GM08714 (cell line): ENCODE results near the gene PLPP1.

ENCODE experiments used
- H3K4me3 ChIP-seq: fragments of 200-500 bp; sonication (Bioruptor generic); 2 replicates; pipeline ENCODE4 v1.5.1; 2014; ENCODE audit warnings: mild to moderate bottlenecking, low read length, inconsistent platforms
- ZNF274 ChIP-seq: IDR thresholded peaks from 2 replicates; pipeline ENCODE4 v1.6.1; 2012; ENCODE audit warnings: mild to moderate bottlenecking, low read depth, low read length

PLPP1 gene

GRCh38 chr5:55502759-55503158, 32.0 kb downstream of the PLPP1 start:
- no peak for TF ChIP-seq ZNF274

DNA sequence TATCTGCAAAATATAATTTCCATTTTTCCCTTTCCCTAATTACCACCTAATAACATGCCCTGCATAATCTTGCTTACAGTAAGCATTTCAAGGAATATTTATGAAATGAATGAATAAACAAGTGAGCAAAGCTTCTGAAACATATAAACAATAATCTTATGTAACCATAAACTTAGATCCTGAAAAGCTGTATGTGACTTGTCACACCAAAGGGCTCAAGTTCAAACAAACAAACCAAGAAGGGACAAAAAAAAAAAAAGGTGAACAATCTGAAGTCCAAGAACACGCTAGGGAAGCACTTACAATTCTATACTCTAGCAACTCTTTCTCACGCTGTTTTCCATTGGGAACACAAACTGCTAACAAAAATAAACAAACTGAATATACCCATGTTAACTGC, 36.3 kb downstream of the PLPP1 start:
- TF ChIP-seq ZNF274: no peak

More at GRCh38 chr5:55502759-55503158, 32.0 kb downstream of the PLPP1 start:
- no peak overlapping the region for H3K4me3 ChIP-seq

GRCh38 chr5:55497712-55498111, 37.1 kb downstream of the PLPP1 start:
- no peak overlapping the region for H3K4me3 ChIP-seq
- TF ChIP-seq ZNF274: no peak

More for the DNA sequence above, 36.3 kb downstream of the PLPP1 start:
- H3K4me3 ChIP-seq: no peak overlapping the region

GRCh38 chr5:55495216-55495615, 39.5 kb downstream of the PLPP1 start:
- TF ChIP-seq ZNF274: no peak
- H3K4me3 ChIP-seq: no peak overlapping the region

GRCh38 chr5:55492449-55492848, 42.3 kb downstream of the PLPP1 start:
- TF ChIP-seq ZNF274: no peak
- no peak overlapping the region for H3K4me3 ChIP-seq

- no peak for TF ChIP-seq ZNF274
- no peak overlapping the region for H3K4me3 ChIP-seq
Observed at GRCh38 chr5:55485073-55485472, 49.7 kb downstream of the PLPP1 start.

DNA sequence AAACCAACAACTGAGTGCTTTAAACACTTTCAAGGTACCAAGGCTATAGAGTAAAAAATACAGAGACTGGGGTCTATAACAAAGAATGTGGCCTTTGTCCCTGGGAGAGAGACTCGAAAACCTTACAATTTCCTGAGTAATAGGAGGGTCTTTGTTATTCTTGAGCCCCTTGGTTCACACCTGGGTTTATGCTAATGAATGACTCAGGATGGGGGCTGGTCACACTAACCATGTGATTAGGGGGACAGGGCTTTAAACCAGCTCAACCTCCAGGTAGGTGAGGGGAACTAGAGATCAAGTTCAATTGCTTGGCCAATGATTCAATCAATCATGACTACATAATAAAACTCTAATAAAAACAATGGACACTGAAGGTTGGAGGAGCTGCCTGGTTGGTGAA, 50.2 kb downstream of the PLPP1 start:
- no peak overlapping the region for H3K4me3 ChIP-seq

DNA sequence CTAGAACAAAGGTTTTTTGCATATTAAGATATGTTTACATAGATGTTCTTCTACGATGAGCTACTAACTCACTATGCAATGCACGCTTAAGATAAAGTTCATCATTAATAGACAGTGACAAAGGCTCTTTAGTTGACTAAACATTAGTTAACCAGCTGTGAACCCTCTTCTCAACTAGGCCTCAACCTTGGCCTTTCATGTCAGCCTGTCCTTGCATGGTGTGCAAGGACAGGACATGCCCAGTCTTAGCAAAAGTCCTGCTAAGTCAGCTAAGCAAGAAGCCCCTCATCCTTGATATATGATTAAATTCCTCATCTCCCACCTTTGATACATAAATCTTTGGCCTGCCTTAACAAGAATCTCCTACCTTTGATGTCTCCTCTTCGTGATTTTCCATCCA, 50.9 kb downstream of the PLPP1 start:
- no peak overlapping the region for H3K4me3 ChIP-seq
- no peak for TF ChIP-seq ZNF274

More for the DNA sequence above, 50.2 kb downstream of the PLPP1 start:
- TF ChIP-seq ZNF274: no peak

DNA sequence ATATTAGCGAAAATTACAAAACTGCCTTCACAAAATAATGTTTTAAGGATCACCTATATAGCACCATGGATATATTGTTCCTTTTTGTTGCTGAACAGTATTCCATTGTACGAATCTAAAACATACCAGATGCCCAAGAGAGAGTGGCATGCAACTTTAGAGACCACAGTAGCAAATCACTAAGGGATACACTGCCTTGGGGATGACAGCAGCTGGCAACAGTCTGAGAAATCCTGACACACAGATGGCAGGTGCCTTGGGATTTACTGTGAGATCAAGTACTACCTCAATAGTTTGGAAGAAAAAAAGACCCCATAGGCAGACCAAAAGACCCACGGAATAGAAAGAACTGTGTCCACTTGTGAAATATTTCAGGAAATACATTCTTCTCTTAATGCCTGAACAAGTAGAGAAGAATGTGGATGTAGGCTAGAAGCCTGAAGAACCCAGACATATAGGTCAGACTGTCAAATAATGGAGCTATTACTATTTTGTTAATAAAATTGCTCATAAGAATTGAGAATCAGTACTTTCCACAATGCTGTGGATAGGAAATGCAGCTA, 53.4 kb downstream of the PLPP1 start:
- no peak overlapping the region for H3K4me3 ChIP-seq
- TF ChIP-seq ZNF274: no peak

DNA sequence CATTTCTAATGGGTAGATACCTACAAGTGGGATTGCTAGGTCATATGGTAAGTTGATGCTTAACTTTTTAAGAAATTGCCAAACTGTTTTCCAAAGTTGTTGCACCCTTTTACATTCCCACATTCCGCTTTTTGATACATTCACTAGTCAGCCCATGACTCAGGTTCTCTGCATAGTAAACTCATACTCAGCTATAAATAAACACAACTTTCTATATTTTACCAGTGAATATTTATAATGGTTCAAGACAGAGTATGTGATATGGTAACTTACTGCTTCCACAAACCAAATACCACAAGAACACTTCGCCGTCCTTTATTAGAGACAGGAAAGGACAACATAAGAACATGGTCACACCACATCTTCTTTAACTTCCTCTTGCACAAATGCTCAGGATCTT, 54.0 kb downstream of the PLPP1 start:
- TF ChIP-seq ZNF274: no peak
- H3K4me3 ChIP-seq: no peak overlapping the region

DNA sequence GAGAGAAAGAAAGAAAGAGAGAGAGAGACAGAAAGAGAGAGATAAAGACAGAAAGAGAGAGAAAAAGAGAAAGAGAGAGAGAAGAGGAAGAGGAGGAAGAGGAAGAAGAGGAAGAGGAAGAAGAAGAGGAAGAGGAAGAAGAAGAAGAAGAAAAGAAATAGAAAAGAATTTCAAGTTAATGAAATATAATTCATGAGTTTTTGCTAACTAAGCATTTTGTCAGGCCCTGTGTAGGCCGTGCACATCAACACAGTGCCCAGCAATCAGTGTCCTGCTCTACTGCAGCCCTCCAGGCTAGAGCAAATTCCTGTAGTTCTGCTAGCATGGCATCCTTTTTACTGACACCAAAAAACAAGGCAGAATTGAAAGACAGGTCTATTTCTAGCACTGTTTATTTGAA, 62.1 kb downstream of the PLPP1 start:
- TF ChIP-seq ZNF274: no peak
- H3K4me3 ChIP-seq: no peak overlapping the region

- no peak for TF ChIP-seq ZNF274
- H3K4me3 ChIP-seq: no peak overlapping the region
Observed at GRCh38 chr5:55471468-55471867, 63.3 kb downstream of the PLPP1 start.

GRCh38 chr5:55470282-55470681, 64.5 kb downstream of the PLPP1 start:
- TF ChIP-seq ZNF274: no peak
- no peak overlapping the region for H3K4me3 ChIP-seq

- H3K4me3 ChIP-seq: no peak overlapping the region
Observed at GRCh38 chr5:55469839-55470238, 64.9 kb downstream of the PLPP1 start.

DNA sequence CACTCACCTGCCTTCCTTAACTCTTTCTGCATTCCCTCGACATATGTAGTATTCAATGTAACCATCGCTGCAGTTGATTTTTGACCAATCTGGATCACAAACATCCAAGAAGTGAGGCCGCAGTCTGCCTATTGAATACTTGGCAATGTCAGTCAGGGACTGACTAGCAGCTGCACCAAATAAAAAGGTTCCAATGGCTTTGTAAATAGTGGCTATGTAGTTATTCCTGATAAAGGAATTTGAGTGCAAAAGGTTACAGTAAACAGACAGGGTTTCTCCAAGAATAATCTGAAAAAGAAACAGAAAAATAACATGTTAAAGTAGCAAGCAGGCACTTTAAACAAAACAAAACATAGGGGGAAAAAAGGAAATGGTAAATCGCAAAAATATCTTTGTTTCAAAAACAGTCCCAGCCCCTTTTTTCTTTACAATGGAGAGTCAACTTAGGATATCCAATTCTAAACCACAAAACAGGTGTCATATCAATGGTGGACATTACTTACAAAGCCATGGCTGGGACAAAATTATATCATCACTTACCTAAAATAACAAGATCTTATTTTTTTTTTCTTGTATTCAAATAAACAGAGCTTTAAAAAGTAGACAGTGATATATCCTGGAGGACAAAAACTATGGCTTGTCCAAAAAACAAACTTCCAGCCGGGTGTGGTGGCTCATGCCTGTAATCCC, 66.8 kb downstream of the PLPP1 start:
- TF ChIP-seq ZNF274: no peak
- no peak overlapping the region for H3K4me3 ChIP-seq

More at GRCh38 chr5:55469839-55470238, 64.9 kb downstream of the PLPP1 start:
- no peak for TF ChIP-seq ZNF274

GRCh38 chr5:55463613-55464012, 71.2 kb downstream of the PLPP1 start:
- no peak overlapping the region for H3K4me3 ChIP-seq
- no peak for TF ChIP-seq ZNF274

DNA sequence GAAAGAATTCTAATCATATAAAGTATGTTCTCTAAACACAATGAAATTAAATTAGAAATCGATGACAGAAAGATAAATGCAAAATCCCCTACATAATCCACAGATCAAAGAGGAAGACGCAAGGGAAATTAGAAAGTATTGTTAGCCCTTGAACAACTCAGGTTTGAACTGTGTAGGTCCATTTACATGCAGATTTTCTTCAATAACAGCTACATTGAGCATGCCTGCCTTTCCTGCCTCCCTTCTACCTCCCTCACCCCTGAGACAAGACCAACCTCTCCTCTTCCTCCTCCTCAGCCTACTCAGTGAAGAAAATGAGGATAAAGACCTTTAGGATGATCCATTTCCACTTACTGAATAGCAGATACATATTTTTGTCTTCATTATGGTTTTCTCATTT, 75.2 kb downstream of the PLPP1 start:
- H3K4me3 ChIP-seq: no peak overlapping the region
- no peak for TF ChIP-seq ZNF274
